Islet of Langerhans (tissue), 1 donor: ENCODE results near the gene NFIA.
A peak's percentile ranks its signal among the peaks of the same experiment; 100 is the strongest.

Experiments used
- FAIRE-seq: peaks from one replicate; lab custom pipeline; 2011; peaks lifted over from hg19 to GRCh38; lab: Jason Lieb, UNC

Gene NFIA

DNA sequence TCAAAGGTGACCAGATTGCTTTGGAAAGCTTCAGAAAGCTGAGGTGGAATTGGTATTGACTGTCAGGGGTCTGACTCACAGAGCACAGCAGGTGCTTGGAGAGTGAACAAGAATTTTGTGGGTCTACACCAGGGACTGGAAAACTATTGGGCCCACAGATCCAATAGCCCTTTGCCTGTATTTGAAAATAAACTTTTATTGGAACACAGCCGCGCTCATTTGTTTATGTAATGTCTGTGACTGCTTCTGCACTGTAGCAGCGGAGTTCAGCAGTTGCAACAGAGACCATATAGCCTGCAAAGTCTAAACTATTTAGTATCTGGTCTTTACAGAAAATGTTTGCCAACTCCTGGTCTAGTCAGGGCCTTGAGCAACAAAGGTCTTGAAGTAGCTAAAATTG lies 315.6 kb downstream of the NFIA start:
- no peak for FAIRE-seq

GRCh38 chr1:61399199-61399598 lies 316.8 kb downstream of the NFIA start:
- no peak for FAIRE-seq

DNA sequence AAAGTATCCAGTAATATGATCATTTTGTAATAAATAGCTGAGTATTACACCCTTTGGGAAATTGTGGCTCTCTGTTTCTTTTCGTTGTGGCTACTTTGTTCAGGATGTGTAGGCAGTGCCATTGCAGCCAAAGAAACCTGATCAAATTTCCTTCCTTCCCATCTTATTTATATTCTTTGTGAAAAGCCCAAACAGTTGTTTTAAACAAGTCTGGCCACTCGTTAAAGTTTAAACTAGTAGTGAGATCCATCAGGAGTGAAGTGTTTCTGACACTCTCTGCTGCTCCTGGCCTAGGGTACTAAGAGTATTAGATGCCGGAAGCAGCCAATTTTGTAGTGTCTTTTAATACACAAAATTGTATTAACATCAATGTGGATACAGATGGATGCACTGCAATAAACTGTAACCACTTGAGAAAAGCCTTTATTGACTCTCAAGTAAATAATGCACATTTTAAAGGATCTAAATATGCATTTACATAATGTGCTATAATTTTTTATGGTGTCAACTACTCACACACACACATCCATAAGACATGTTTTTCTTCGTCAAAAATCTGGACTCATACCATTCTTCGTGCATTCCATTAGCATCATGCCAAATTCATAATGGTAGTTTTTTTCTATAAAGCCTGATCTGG lies 317.9 kb downstream of the NFIA start:
- FAIRE-seq: no peak

GRCh38 chr1:61400997-61401396 lies 318.6 kb downstream of the NFIA start:
- no peak for FAIRE-seq

GRCh38 chr1:61403679-61404596 lies 321.6 kb downstream of the NFIA start:
- FAIRE-seq: peak; percentile 74

GRCh38 chr1:61404597-61405376 lies 322.4 kb downstream of the NFIA start:
- FAIRE-seq: no peak

DNA sequence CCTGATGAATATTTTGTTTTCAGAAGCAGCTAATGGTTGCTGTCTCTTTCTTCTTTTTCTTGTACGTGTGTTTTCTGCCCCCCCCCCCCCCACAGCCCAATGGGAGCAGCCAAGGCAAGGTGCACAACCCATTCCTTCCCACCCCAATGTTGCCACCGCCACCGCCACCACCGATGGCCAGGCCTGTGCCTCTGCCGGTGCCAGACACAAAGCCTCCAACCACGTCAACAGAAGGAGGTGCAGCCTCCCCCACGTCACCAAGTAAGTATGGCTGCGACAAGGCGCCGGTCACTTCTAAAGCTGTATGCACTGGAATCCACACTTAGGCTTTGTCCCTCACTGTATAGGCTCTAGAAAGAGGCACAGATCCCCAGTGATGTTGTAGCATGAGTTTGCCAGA lies 324.1 kb downstream of the NFIA start:
- no peak for FAIRE-seq

DNA sequence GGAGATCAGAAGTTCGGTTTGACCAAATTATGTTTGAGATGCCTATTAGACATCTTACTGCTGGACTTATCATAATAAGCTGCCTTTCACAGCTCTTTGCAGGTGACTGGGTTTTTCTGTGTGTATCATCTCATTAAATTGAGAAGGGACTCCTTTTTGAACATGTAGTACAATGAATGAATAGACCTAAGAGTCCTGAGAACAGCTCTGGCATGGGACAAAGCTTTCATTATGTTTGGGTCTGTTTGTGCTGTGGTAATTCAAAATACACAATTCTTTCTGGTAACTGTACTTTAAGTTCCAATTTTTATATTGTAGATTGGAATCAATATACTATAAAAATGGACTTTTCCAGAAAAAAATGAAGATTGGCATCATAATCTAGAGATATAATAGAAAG lies 330.2 kb downstream of the NFIA start:
- no peak for FAIRE-seq

DNA sequence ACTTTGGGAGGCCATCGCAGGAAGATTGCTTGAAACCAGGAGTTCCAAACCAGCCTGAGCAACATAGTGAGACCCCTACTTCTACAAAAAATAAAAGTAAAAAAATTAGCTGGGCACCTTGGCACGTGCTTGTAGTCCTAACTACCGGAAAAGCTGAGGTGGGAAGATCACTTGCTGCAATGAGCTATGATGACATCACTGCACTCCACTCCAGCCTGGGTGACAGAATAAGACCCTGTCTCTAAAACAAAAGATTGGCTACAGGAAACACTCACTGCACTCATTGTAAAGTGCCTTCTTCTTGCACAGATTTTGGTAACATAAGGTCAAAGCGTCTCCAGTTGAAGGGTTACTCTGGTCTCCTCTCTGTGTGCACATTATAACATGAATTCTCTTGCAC lies 336.8 kb downstream of the NFIA start:
- FAIRE-seq: no peak

GRCh38 chr1:61419657-61420056 lies 337.3 kb downstream of the NFIA start:
- no peak for FAIRE-seq

GRCh38 chr1:61420243-61420642 lies 337.9 kb downstream of the NFIA start:
- FAIRE-seq: no peak

DNA sequence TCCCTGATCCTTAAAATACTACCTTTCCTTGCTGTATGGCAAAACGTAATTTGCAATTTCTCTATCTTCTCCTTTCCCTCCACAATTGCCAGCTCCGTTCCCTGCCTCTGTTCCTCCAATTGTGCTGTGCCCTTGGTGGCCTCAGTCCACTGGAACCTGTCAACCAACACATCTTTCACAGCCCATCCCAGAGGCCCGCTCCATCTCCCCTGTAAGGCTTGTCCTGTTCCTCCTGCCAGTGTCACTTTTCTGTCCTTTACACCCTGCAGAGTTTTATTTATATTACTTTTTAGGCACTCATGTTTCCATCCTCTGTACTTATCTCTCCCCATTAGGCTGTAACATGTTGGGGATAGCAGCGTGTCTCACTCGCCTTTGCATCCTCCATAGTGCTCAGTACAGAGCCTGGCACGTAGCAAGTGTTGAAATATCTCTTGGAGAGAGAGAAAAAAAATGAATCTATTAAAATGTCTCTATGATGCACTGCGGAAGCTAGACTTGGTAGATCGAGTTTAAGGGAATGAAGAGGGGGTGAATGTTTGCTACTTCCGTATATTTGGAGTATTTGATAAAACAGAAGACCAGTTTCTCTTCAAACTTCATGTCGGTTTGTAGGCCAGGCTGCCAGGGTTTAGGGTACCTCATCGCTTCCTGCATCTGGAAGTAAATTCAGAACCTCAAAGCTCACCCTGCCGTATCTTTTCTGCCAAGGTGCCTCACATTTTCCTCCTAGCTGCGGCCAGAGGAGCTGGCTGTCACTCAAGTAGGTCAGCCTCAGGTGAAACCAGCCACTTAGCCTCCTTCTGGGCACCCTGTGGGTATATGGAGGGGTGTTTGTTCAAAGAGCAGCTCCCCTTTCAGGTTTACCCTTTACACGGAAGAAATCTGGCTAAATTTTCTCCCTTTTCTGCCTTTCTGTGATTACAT lies 338.8 kb downstream of the NFIA start:
- no peak for FAIRE-seq

DNA sequence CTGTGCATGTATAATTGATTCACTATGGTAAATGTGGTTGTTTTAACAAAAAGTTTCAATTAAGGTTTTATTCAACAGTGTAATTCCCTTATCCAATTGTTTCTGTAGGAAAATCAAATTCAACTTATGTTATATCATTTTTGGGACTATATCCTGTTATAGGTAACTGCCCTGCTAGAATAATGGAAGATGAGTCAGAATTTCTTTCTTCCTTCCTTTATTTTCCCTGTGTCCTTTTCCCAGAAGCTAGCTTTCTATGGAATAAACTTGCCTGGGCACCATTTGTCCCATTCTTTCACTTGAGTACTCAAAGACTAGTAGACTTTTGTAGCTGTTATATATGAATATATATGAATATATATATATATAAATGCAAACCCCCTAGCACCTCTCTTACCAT lies 341.3 kb downstream of the NFIA start:
- no peak for FAIRE-seq

DNA sequence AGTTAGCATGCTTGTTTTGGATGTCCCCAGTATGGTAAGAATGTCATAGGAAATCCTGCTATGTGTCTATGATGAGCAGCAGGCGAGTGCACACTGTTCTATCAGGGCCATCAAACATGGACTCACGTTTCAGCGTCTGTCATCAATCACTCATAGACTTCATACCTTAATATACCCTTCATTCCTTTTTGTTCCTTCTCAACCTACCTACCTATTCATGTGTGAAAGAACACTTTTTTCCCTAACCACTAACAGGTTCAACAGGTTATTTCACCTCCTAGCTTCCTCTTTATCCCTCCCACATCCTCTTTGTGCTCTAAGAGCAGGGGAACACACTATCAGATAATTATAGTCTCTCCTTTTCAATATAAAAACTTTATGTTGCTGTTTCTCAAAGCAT lies 342.0 kb downstream of the NFIA start:
- no peak for FAIRE-seq

DNA sequence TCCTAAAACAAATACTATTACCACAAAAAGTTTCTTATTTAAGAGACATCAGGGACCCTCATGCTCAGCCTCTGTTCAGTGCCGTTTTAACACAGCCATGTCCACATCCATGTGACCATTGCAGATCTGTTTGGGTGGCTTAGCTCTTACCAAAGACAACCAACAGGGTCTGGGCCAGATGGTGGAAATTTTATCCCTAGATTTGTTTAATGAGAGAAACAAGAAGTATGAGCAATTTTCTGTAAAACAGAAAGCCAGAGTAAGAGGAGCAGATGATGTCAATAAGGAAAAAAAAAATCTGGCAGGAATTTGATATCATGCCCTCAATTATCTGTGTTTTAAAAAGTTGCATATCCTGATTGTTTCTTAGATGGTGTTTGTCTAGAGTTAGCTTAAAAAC lies 342.7 kb downstream of the NFIA start:
- FAIRE-seq: peak; percentile 13

- FAIRE-seq: no peak
Measured at GRCh38 chr1:61426254-61426653, 343.9 kb downstream of the NFIA start.

- FAIRE-seq: no peak
Measured at GRCh38 chr1:61426885-61427284, 344.5 kb downstream of the NFIA start.

GRCh38 chr1:61427510-61427909 lies 345.1 kb downstream of the NFIA start:
- no peak for FAIRE-seq

DNA sequence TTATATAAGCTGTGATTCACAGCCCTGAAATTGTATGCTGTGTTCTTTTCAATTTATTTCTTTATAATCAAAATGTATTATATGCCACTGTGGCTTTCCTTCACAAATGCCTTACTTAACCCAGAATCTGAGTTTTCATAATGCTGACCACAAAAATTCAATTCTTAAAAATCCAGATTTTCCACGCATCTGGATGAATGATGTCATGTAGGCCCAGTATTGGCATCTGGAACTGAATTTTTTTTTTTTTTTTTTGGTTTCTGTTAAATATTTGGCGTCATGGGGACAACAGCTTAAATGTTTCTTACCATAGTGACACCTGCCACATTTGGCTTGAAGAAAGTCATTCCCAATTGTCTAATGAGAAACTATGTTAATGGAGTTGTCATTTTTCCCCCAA lies 345.8 kb downstream of the NFIA start:
- FAIRE-seq: no peak

DNA sequence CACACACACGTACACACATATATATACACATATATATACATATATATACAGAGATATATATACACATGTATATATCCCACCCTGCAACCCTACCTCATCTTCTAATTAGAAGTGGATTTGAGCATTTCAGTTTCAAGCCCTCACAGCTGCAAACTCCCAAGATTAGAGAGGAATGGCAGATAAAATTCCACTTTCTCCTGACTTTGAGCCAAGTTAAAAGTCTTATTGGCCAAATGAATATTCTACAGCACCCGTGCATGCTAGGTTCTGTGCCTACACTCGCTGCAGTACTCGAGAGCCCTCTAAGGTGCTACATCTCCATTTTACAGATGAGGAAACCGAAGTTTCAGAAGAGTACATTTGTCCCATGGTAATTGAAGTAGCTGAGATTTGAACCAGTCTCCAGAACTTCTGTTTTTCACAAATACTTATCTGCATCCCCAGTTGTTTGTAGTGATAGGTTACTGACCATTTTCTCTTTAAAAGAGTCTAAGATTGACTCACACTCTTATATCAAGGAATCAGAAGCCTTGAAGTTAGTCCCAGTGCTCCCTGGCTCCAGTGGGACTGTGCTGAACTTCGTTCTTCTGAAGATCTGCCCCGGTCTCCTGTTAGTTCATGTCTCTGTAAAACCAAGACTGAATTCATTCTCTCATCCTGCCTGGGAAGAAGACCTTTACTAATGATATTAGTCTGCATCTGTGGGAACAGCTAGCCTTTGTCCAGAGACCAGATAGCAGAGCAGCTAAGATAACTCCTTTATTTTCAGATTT lies 350.4 kb downstream of the NFIA start:
- no peak for FAIRE-seq

DNA sequence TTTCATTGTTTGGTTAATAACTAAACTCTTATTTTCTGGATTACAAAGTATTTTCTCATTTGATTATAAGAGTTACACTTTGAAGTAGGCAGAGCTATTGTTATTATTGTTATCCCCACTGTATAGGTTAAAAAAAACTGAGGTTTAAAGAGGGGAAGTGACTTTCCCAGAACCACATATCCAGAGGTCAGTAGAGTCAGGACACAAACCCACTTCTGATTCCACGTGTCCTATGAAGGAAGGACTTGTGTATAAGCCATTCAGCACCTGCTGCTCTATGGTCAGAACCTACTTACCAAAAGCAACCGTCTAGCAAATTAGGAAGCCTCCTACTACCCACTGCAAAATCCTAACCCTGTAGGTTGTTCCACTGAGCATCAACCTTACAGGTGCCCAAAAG lies 351.3 kb downstream of the NFIA start:
- no peak for FAIRE-seq
